KOPT-K1 (cell line): ENCODE results near the gene MDGA2.

Experiments
- H3K27ac ChIP-seq: fragments of 200-600 bp; sonication (generic); 2 replicates; pipeline ENCODE4 v1.5.1; 2016; ENCODE audit warnings: antibody characterized with exemption, mild to moderate bottlenecking, low read depth, low read length; ENCODE audit not compliant: poor library complexity, severe bottlenecking
- H3K36me3 ChIP-seq: fragments of 200-600 bp; sonication (generic); 2 replicates; pipeline ENCODE4 v1.5.1; 2017; ENCODE audit warnings: antibody characterized with exemption, mild to moderate bottlenecking, low read length, moderate library complexity; ENCODE audit not compliant: insufficient read depth
- H3K9me3 ChIP-seq: fragments of 200-600 bp; sonication (generic); 2 replicates; pipeline ENCODE4 v1.5.1; 2017; ENCODE audit warnings: antibody characterized with exemption, low read length, mild to moderate bottlenecking; ENCODE audit not compliant: insufficient read depth, poor library complexity, severe bottlenecking

MDGA2 gene

GRCh38 chr14:47483449-47483848 is 192.0 kb downstream of the MDGA2 start:
- Histone ChIP-seq H3K9me3 (no peaks in the 10 kb centered on the region), H3K27ac (no peak overlapping the region), H3K36me3 (no peaks in the 10 kb centered on the region)

- Histone ChIP-seq H3K9me3 (no peaks in the 10 kb centered on the region), H3K27ac (no peak overlapping the region), H3K36me3 (no peaks in the 10 kb centered on the region)
Measured at GRCh38 chr14:47471075-47471474, 204.3 kb downstream of the MDGA2 start.

GRCh38 chr14:47466916-47467315 is 208.5 kb downstream of the MDGA2 start:
- H3K9me3 ChIP-seq = no peaks in the 10 kb centered on the region
- no peaks in the 10 kb centered on the region for H3K36me3 ChIP-seq
- H3K27ac ChIP-seq = no peak overlapping the region

GRCh38 chr14:47454025-47454424 is 221.4 kb downstream of the MDGA2 start:
- Histone ChIP-seq H3K27ac (no peak overlapping the region), H3K36me3 (no peaks in the 10 kb centered on the region), H3K9me3 (no peaks in the 10 kb centered on the region)

DNA sequence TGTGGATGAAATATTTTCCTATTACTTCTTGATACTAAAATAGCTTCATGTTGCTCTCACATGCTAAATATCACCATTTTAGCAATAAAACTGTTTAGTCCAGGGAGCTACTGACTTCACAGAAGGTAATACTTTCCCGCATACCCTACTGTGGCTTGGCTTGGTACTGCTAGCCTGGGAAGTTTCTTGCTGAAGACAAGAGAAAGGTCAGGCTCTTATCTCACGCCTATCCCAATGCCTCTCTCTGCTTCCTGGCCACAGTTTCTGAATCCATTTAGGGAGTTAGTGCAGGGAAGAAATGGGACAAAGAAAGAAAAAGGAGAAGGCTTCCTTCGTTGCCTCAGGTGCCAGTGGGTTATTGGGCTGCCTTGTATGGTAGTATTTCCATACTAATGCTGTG is 228.3 kb downstream of the MDGA2 start:
- no peaks in the 10 kb centered on the region for H3K36me3 ChIP-seq
- no peaks in the 10 kb centered on the region for H3K9me3 ChIP-seq
- H3K27ac ChIP-seq = no peak overlapping the region

GRCh38 chr14:47442211-47442610 is 233.2 kb downstream of the MDGA2 start:
- H3K36me3 ChIP-seq = no peaks in the 10 kb centered on the region
- H3K27ac ChIP-seq = no peak overlapping the region
- no peaks in the 10 kb centered on the region for H3K9me3 ChIP-seq

GRCh38 chr14:47439953-47440352 is 235.5 kb downstream of the MDGA2 start:
- Histone ChIP-seq H3K27ac (no peak overlapping the region), H3K9me3 (no peaks in the 10 kb centered on the region), H3K36me3 (no peaks in the 10 kb centered on the region)

GRCh38 chr14:47438650-47439140 is 236.7 kb downstream of the MDGA2 start:
- no peaks in the 10 kb centered on the region for H3K9me3 ChIP-seq
- H3K27ac ChIP-seq = no peak overlapping the region
- H3K36me3 ChIP-seq = no peaks in the 10 kb centered on the region

- H3K36me3 ChIP-seq = no peaks in the 10 kb centered on the region
- no peak overlapping the region for H3K27ac ChIP-seq
- H3K9me3 ChIP-seq = no peaks in the 10 kb centered on the region
Measured at GRCh38 chr14:47435331-47435965, 240.0 kb downstream of the MDGA2 start.

- H3K9me3 ChIP-seq = no peaks in the 10 kb centered on the region
- no peaks in the 10 kb centered on the region for H3K36me3 ChIP-seq
- H3K27ac ChIP-seq = no peak overlapping the region
Measured at GRCh38 chr14:47427629-47428028, 247.8 kb downstream of the MDGA2 start.

DNA sequence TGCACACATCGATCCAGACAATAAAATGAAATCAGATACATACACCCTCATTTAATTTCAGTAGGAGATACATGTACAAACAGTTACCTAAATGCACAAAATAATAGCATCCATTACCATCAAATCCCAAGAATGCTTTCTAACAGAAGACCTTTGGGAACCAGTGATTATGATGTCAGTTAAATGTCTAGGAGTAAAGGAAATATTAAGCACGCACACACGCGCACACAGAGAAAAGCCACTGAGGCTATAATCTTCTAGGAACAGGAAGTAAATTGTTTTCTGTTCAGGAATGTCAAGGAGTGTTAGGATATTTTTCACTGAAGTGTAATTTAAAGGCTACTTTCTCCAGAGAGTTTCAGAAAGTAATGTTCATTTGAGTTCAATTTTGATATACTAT is 250.1 kb downstream of the MDGA2 start:
- H3K27ac ChIP-seq = no peak overlapping the region
- no peaks in the 10 kb centered on the region for H3K36me3 ChIP-seq
- no peaks in the 10 kb centered on the region for H3K9me3 ChIP-seq

- Histone ChIP-seq H3K27ac (no peak overlapping the region), H3K9me3 (no peaks in the 10 kb centered on the region), H3K36me3 (no peaks in the 10 kb centered on the region)
Measured at GRCh38 chr14:47422191-47422590, 253.2 kb downstream of the MDGA2 start.

- H3K9me3 ChIP-seq = no peaks in the 10 kb centered on the region
- H3K36me3 ChIP-seq = no peaks in the 10 kb centered on the region
Measured at GRCh38 chr14:47411523-47411922, 263.9 kb downstream of the MDGA2 start.

GRCh38 chr14:47392326-47392725 is 283.1 kb downstream of the MDGA2 start:
- Histone ChIP-seq H3K27ac (no peak overlapping the region), H3K36me3 (no peaks in the 10 kb centered on the region), H3K9me3 (no peaks in the 10 kb centered on the region)

More at GRCh38 chr14:47411523-47411922, 263.9 kb downstream of the MDGA2 start:
- no peak overlapping the region for H3K27ac ChIP-seq

GRCh38 chr14:47390831-47391504 is 284.4 kb downstream of the MDGA2 start:
- Histone ChIP-seq H3K9me3 (no peaks in the 10 kb centered on the region), H3K27ac (no peak overlapping the region), H3K36me3 (no peaks in the 10 kb centered on the region)

GRCh38 chr14:47389535-47389934 is 285.9 kb downstream of the MDGA2 start:
- Histone ChIP-seq H3K9me3 (no peaks in the 10 kb centered on the region), H3K36me3 (no peaks in the 10 kb centered on the region), H3K27ac (no peak overlapping the region)
